ENCODE measurements around the gene CMIP.

DNA sequence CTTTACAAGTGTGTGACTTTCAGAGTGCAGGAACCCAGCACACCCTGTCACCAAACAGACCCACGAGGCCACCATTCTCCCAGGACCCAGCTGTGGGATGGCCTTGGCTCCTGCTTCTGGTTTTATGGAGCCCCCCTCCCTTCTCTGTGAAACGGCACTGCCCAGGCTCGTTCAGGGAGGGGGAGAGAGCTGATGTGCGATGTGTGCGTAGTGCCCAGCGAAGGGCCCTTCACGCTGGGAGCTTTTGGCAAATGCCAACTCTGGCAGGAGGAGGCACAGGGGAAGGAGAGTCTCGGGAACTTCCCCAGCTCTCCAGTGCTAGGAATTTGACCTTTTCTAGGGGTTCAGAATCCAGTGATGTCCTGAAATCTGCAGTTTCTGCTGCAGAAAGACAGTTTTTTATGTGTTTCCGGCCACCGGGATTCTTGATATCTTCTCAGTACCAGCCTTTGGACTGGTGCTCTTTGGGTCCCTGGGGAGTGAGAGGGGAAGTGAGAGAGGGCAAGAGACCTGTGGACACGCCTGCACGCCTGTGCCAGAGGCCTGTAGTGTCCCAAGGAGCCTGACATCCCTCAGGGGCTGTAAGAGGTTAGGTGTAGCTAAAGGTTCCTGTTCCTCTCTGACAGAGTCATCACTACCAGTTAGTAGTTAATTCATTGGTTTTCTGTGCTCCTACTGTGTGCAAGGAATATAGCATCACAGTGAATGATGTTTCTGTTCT lies 45.1 kb downstream of the CMIP start:
- TF ChIP-seq, protein P1, sequence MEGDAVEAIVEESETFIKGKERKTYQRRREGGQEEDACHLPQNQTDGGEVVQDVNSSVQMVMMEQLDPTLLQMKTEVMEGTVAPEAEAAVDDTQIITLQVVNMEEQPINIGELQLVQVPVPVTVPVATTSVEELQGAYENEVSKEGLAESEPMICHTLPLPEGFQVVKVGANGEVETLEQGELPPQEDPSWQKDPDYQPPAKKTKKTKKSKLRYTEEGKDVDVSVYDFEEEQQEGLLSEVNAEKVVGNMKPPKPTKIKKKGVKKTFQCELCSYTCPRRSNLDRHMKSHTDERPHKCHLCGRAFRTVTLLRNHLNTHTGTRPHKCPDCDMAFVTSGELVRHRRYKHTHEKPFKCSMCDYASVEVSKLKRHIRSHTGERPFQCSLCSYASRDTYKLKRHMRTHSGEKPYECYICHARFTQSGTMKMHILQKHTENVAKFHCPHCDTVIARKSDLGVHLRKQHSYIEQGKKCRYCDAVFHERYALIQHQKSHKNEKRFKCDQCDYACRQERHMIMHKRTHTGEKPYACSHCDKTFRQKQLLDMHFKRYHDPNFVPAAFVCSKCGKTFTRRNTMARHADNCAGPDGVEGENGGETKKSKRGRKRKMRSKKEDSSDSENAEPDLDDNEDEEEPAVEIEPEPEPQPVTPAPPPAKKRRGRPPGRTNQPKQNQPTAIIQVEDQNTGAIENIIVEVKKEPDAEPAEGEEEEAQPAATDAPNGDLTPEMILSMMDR (conservative IDR thresholded peaks at IDR 0.05; ENCODE audit: low read depth, low read length), result no peak
- TF ChIP-seq EZH2 (IDR thresholded peaks at IDR 0.05; ENCODE audit: low read length, unreplicated experiment) (no peak), EZH2phosphoT487 (IDR thresholded peaks at IDR 0.05; ENCODE audit: borderline replicate concordance, low read length) (no peak)
